Activated CD8-positive, alpha-beta T cell treated with anti-CD3 and anti-CD28 coated beads, Interleukin-2, amount 10 ng/mL, durations not matched to agents 7 days and 5 days (primary cell): Measurements from ENCODE around the gene NUP62. TPM values are rescaled to one million over a fixed set of nuclear protein-coding genes. Genes with fewer than 3 reads are reported as not detected.
"Not testable (repeated sequence)": the region's sequence is repeated elsewhere in the genome, so short reads cannot be mapped to it uniquely, and the experiment has no call there.

Experiments
- ATAC-seq: fragments of 150-1000 bp; cut with Tn5 transposase; one replicate; pipeline ENCODE4 v1.10.0; 2021; ENCODE audit warnings: moderate library complexity
- CTCF ChIA-PET: fragments of 350-600 bp; sonication (Branson Sonifier 250); formaldehyde crosslinking; loops from one replicate; lab custom pipeline; 2021; ENCODE audit warnings: antibody characterized with exemption; lab: Charles Lee
- POLR2A ChIA-PET: fragments of 350-600 bp; sonication (Branson Sonifier 250); formaldehyde crosslinking; loops from one replicate; lab custom pipeline; 2021; ENCODE audit warnings: antibody characterized with exemption; lab: Charles Lee
- DNase-seq: peaks from one replicate; pipeline ENCODE4 v3.0.0-alpha.2; 2020
- H3K27ac Mint-ChIP-seq: one replicate; pipeline ENCODE4 v1.8.0; 2021; ENCODE audit warnings: mild to moderate bottlenecking, mixed read lengths
- H3K27me3 Mint-ChIP-seq: one replicate; pipeline ENCODE4 v1.8.0; 2021; ENCODE audit warnings: low read depth, mixed read lengths
- H3K36me3 Mint-ChIP-seq: one replicate; pipeline ENCODE4 v1.8.0; 2021; ENCODE audit warnings: low read depth, mixed read lengths
- H3K4me1 Mint-ChIP-seq: one replicate; pipeline ENCODE4 v1.8.0; 2021; ENCODE audit warnings: low read depth, mixed read lengths
- H3K4me3 Mint-ChIP-seq: one replicate; pipeline ENCODE4 v1.8.0; 2021; ENCODE audit warnings: mild to moderate bottlenecking, mixed read lengths
- H3K9me3 Mint-ChIP-seq: one replicate; pipeline ENCODE4 v1.8.0; 2022; ENCODE audit warnings: mixed read lengths; ENCODE audit not compliant: insufficient read depth
- total RNA-seq, 2 experiments: library from RNA; stranded (reverse); gene quantifications; one replicate each; pipeline ENCODE4 v1.2.3, GENCODE V29; 2021

Gene NUP62, protein sequence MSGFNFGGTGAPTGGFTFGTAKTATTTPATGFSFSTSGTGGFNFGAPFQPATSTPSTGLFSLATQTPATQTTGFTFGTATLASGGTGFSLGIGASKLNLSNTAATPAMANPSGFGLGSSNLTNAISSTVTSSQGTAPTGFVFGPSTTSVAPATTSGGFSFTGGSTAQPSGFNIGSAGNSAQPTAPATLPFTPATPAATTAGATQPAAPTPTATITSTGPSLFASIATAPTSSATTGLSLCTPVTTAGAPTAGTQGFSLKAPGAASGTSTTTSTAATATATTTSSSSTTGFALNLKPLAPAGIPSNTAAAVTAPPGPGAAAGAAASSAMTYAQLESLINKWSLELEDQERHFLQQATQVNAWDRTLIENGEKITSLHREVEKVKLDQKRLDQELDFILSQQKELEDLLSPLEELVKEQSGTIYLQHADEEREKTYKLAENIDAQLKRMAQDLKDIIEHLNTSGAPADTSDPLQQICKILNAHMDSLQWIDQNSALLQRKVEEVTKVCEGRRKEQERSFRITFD
- total RNA-seq, result 100 to 1,000 TPM; 116 to 122 TPM

DNA sequence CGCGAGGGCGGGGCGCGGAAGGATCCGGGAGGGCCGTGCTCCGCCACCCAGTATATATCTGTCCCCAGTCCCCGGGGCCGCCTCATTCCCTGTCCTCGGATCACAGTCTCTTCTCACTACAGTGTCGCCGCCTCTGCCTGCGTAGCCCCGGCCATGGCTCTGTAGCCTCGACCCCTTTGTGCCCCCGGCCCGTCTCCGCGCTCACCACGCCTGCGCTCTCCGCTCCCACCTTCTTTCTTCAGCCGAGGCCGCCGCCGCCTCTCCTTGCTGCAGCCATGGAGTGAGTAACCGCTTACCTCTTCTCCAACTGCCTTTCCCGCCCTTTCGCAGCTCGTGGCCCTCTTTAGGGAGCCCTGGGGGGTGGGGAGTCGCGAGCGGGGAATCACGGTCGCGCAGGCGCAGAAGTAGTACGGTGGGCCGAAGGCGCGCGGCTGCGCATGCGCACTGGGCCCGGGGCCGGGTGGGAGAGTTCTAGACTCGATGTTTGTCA lies at the start of gene NUP62, which contains the start of gene ATF5:
Gene NUP62 (minus strand): TSS at position 384 of the 490 bp plus-strand sequence. CDS start 19,697 bp downstream, outside the sequence.
Gene ATF5 (plus strand): TSS at position 85 of the 490 bp plus-strand sequence. CDS start 1,646 bp downstream, outside the sequence.
- CTCF ChIA-PET, result interaction anchor here (0.7 to 3.3 kb wide), 6 partner anchors 9 to 96 kb away, joined by 3 to 11 read pairs (median 4); partner anchors contain the start of genes VRK3 and ZNF473
- Mint-ChIP-seq H3K36me3 (peaks cover 58% of the 10 kb centered on the region), H3K27me3 (no peaks in the 10 kb centered on the region), H3K9me3 (no peaks in the 10 kb centered on the region), H3K4me3 (peak within 1 kb of the TSS; percentile 97), H3K4me1 (peaks cover 70% of the 10 kb centered on the region), H3K27ac (peak within 1 kb of the TSS; percentile 99)
- ATAC-seq, result peak; percentile 56
- peak; percentile 93 for DNase-seq
- POLR2A ChIA-PET, result interaction anchor here (0.8 to 2.5 kb wide), 17 partner anchors 10 to 876 kb away, joined by 3 to 27 read pairs (median 4); partner anchors contain the start of genes AKT1S1, AP2A1, IL4I1 and SCAF1

DNA sequence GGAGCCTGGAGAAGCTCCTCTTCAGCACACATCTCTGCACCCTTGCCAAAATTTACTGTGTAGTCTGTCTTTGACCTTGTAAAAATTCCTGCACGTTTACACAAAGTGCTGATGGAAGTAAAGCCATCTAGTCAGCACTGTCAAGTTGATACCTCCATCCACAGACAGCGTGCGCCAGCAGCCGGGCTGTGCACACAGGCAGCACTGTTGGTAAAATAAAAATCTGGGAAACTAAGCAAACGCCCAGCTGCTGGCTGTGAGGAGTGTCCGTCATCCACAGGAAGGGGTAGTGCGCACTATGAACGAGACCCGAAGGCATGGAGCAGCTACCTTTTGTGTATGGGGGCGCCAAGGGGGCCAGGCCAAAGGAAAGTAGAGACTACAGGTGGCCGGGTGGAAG lies 49.0 kb upstream of the NUP62 start:
- no peaks in the 10 kb centered on the region for H3K9me3 Mint-ChIP-seq
- DNase-seq (no peak), ATAC-seq (no peak)
- no peaks in the 10 kb centered on the region for H3K4me1 Mint-ChIP-seq
- CTCF ChIA-PET, result no interaction called here
- peaks cover 7% of the 10 kb centered on the region for H3K36me3 Mint-ChIP-seq
- POLR2A ChIA-PET, result interaction anchor here (0.6 to 1.1 kb wide), 2 partner anchors 39 to 49 kb away, joined by 3 to 4 read pairs; partner anchors contain the start of genes ATF5 and NUP62
- H3K4me3 Mint-ChIP-seq, result no peak overlapping the region
- no peak overlapping the region for H3K27ac Mint-ChIP-seq
- no peaks in the 10 kb centered on the region for H3K27me3 Mint-ChIP-seq

DNA sequence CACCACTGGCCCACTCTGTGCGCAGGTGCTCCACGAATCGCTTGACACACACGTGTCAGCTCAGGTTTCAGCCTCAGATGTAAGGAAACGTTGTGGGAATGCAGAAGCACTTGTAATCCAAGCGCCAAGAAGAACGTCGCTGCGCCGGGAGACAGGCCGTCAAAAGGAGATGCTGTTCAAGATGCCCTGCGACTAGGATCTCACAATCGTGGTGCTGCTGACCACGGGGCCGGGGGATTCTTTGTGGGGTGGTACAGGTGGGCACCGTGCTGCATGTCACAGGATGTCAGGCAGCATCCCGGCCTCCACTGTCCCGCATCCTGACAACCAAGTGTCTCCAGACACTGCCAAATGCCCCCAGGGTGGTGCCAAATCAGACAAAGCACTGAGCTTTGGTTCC lies 48.6 kb upstream of the NUP62 start:
- ATAC-seq (no peak), DNase-seq (no peak)
- Mint-ChIP-seq H3K4me3 (no peak overlapping the region), H3K27me3 (no peaks in the 10 kb centered on the region), H3K9me3 (no peaks in the 10 kb centered on the region), H3K27ac (no peak overlapping the region), H3K4me1 (no peaks in the 10 kb centered on the region), H3K36me3 (peaks cover 7% of the 10 kb centered on the region)
- ChIA-PET CTCF (no interaction called here), POLR2A (interaction anchor here (0.6 to 1.1 kb wide), 2 partner anchors 38 to 49 kb away, joined by 3 to 4 read pairs; partner anchors contain the start of genes ATF5 and NUP62)

DNA sequence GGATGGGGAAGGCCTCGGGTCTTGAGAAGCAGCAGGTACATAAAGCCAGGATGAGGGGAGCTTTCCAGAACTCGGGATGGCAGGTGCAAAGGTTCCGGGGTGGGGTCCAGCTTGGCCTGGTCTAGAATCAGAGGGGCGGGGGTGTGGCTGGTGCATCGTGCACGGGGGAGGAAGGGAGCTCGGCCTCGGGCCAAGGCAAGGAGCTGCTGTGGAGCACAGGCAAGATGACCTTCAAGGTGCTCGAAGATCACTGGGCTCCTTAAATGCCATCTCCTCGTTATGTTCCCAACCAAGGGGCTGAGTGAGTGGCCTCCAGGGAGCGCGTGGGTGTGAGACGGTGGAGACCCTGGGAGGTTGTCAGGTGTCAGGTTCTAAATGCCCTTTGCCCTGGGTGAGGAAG lies 47.8 kb upstream of the NUP62 start:
- Mint-ChIP-seq H3K4me3 (no peak overlapping the region), H3K36me3 (peaks cover 7% of the 10 kb centered on the region), H3K9me3 (no peaks in the 10 kb centered on the region), H3K27ac (no peak overlapping the region), H3K4me1 (no peaks in the 10 kb centered on the region), H3K27me3 (no peaks in the 10 kb centered on the region)
- POLR2A ChIA-PET, result no interaction called here
- no peak for DNase-seq
- CTCF ChIA-PET, result no interaction called here
- no peak for ATAC-seq

DNA sequence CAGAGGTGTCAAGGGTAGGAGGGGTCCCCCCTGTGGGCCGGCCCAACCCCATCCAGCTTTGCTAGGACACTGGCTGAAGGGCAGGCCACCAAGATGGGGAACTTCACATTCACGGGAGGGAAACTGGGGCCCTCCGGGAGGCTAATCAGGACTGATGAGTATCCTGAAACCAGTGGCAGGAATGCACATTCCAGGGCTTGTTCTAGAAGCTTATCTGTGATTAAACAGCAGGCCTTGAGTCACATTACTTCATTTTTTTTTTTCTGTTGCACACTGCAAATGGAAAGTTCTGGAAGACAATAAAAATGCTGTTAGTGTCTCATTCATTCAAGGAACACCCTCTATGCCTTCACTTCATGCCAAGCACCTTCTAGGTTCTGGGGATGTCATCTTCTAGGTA lies 47.2 kb upstream of the NUP62 start:
- DNase-seq, result no peak
- Mint-ChIP-seq H3K27me3 (no peaks in the 10 kb centered on the region), H3K9me3 (no peaks in the 10 kb centered on the region), H3K27ac (no peak overlapping the region), H3K4me1 (no peaks in the 10 kb centered on the region), H3K36me3 (peaks cover 4% of the 10 kb centered on the region), H3K4me3 (no peak overlapping the region)
- ChIA-PET POLR2A (interaction anchor here (0.8 kb wide), 1 partner anchor 86 kb away, joined by 3 read pairs; no protein-coding TSS in a partner anchor), CTCF (no interaction called here)
- ATAC-seq, result no peak

DNA sequence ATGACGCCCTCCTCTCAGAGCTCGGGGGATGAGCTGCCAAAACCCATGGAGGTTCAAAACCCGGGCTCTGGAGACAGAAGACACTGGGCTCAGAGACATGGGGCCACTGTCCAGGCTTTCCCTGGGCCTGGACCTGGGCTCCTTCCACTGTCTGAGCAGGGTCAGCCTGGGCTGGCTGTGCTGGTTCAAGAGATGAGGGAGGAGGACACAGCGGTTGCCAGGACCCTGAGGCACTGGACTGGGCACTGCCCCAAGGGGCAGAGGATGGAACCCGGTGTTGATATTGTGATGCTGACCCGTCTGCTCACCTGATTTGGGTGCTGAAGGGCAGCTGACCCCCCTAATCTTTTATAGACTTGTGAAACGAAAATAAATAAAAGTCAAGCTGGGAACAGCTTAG lies 45.7 kb upstream of the NUP62 start:
- Mint-ChIP-seq H3K36me3 (peaks cover 4% of the 10 kb centered on the region), H3K27ac (no peak overlapping the region), H3K4me1 (no peaks in the 10 kb centered on the region), H3K4me3 (no peak overlapping the region), H3K9me3 (no peaks in the 10 kb centered on the region), H3K27me3 (no peaks in the 10 kb centered on the region)
- CTCF ChIA-PET, result interaction anchor here (1.1 kb wide), 1 partner anchor 24 kb away, joined by 4 read pairs; no protein-coding TSS in a partner anchor
- POLR2A ChIA-PET, result no interaction called here
- ATAC-seq, result no peak
- DNase-seq, result no peak

DNA sequence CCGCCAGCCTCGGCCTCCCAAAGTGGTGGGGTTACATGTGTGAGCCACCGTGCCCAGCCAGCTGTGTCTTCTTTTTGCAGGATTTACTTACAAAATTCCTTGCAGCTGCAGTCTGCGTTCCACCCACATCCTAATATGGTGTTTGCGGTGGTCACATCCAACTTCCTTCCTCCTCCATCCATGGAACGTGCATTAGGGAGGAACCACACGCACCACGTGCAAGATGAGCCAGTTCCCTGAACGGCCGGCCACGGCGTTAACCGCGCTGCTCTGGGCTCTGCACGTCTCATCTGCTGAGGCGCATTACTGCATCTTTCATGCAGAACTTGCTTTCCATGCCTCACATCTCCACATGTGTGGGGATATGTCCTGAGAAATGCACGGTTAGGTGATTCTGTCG lies 44.7 kb upstream of the NUP62 start:
- ChIA-PET POLR2A (no interaction called here), CTCF (no interaction called here)
- Mint-ChIP-seq H3K36me3 (peaks cover 4% of the 10 kb centered on the region), H3K9me3 (no peaks in the 10 kb centered on the region), H3K4me1 (no peaks in the 10 kb centered on the region), H3K4me3 (no peak overlapping the region), H3K27ac (no peak overlapping the region), H3K27me3 (peaks cover 2% of the 10 kb centered on the region)
- ATAC-seq, result no peak
- DNase-seq, result no peak

DNA sequence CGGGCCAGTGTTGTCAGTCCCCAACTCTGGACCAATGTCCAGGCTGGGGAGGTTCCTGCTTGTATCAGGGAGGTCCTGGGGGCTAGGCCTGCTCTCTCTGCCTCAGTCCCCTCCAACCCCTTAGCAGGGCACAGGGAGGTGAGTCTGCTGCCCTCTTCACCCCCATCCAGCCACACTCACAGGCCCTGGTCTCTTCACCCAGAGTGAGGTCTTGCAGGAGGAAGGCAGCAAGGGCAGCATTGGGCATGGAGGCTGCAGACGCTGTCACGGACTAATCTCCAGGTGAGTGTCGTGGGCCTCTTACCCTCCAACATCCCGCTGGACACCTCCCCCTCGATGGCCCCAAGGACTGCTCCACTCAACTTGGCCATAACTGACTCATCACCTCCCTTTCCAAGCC lies 43.5 kb upstream of the NUP62 start:
- Mint-ChIP-seq H3K4me1 (no peaks in the 10 kb centered on the region), H3K36me3 (peaks cover 1% of the 10 kb centered on the region), H3K27me3 (peaks cover 4% of the 10 kb centered on the region), H3K27ac (no peak overlapping the region), H3K4me3 (no peak overlapping the region), H3K9me3 (no peaks in the 10 kb centered on the region)
- ChIA-PET POLR2A (no interaction called here), CTCF (no interaction called here)
- ATAC-seq (peak; percentile 19), DNase-seq (no peak)

DNA sequence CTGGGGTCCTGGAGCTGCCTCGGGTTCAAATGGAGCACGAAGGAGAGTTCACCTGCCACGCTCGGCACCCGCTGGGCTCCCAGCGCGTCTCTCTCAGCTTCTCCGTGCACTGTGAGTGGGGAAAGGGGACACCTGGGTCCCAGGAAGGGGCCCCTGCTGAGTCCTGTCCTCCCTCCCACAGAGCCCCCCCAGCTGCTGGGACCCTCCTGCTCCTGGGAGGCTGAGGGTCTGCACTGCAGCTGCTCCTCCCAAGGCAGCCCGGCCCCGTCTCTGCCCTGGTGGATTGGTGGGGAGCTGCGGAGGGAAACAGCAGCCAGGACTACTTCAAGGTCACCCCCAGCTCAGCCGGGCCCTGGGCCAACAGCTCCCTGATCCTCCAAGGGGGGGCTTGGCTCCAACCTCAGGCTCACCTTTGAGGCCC lies 42.7 kb upstream of the NUP62 start:
- no peak for DNase-seq
- Mint-ChIP-seq H3K4me3 (no peak overlapping the region), H3K4me1 (no peaks in the 10 kb centered on the region), H3K36me3 (peaks cover 1% of the 10 kb centered on the region), H3K27ac (no peak overlapping the region), H3K27me3 (peaks cover 4% of the 10 kb centered on the region), H3K9me3 (no peaks in the 10 kb centered on the region)
- ATAC-seq, result no peak
- ChIA-PET CTCF (no interaction called here), POLR2A (no interaction called here)

DNA sequence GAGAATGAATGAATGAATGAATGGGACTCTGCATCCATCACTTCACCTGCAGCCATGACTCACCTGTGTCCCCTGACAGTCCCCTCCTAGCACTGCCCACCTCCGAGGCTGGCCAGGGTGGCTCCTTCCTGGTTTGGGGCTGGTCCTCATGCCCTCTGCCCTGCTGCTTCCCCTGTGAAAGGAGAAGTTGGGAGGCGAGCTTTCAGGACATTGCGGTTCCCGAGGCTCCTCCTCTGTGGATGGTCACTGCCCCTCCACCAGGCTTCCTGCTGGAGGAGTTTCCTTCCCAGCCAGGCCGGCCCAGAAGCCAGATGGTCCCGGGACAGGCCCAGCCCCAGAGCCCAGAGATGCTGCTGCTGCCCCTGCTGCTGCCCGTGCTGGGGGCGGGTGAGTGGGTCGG lies 40.1 kb upstream of the NUP62 start:
- ATAC-seq, DNase-seq, CTCF ChIA-PET, H3K4me3 Mint-ChIP-seq, H3K4me1 Mint-ChIP-seq, H3K27me3 Mint-ChIP-seq, H3K36me3 Mint-ChIP-seq, H3K9me3 Mint-ChIP-seq, POLR2A ChIA-PET, H3K27ac Mint-ChIP-seq: not testable (repeated sequence)

DNA sequence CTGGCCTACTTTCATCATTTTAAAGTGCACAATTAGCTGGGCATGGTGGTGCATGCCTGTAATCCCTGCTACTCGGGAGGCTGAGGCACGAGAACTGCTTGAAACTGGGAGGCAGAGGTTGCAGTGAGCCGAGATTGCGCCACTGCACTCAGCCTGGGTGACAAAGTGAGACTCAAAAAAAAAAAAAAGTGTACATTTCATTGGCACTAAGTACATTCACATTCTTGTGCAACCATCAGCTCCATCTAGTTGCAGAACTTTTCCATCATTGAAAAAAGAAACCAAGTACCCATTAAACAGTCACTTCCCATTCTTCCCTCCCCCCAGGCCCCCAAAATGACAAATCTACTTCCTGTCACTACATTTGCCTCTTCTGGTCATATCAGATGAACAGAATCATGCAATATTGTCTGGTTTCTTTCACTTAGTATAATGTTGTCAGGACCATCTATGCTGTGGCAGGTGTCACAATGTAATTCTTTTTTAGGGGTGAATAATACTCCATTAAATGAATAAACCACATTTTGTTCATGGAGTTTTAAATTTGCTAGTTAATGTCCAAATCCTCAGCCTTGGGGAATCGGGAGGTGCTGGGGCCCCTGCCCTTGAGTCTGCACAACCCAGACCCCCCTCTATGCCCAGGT lies 39.1 kb upstream of the NUP62 start:
- Mint-ChIP-seq H3K36me3 (no peaks in the 10 kb centered on the region), H3K27ac (no peak overlapping the region), H3K9me3 (no peaks in the 10 kb centered on the region), H3K4me1 (peaks cover 5% of the 10 kb centered on the region), H3K4me3 (no peak overlapping the region), H3K27me3 (peaks cover 4% of the 10 kb centered on the region)
- DNase-seq (no peak), ATAC-seq (no peak)
- ChIA-PET POLR2A (no interaction called here), CTCF (no interaction called here)
